Hepatocyte (in vitro differentiated cells): Measurements from ENCODE around the gene THNSL1.

Experiments used
- CTCF ChIP-seq: fragments of 200-600 bp; sonication (generic); IDR thresholded peaks from 2 replicates; pipeline ENCODE4 v1.5.1; 2016; ENCODE audit warnings: antibody characterized with exemption, mild to moderate bottlenecking; ENCODE audit not compliant: poor library complexity
- EZH2 ChIP-seq: fragments of 200-600 bp; sonication (generic); IDR thresholded peaks from 2 replicates; pipeline ENCODE4 v1.6.1; 2016; ENCODE audit warnings: antibody characterized with exemption, mild to moderate bottlenecking, borderline replicate concordance
- EZH2phosphoT487 ChIP-seq: fragments of 200-600 bp; sonication (generic); IDR thresholded peaks from one replicate; pipeline ENCODE4 v1.6.1; 2018; ENCODE audit warnings: antibody characterized with exemption, mild to moderate bottlenecking, low read depth, moderate library complexity; ENCODE audit not compliant: unreplicated experiment, severe bottlenecking

DNA sequence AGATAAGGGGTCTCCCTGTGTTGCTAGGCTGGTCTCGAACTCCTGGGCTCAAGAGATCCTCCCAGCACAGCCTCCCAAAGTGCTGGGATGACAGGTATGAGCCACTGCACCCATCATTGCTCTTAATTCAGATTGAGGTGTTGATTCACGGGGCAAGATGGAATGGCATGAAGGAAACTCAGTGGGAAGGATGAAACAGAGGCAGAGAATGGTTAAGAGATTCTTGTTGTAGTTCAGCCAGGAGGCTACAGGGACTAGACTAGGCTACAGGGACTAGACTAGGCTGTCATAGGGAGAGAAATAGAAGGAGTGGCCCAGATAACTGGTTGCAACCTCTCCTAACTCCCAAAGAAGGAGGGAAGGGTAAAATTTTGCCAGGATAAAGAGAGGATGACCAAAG is 48.0 kb downstream of the THNSL1 start:
- TF ChIP-seq CTCF (no peak), EZH2 (no peak), EZH2phosphoT487 (no peak)
